Transverse colon (tissue), 4 donors: ENCODE results near the gene KRT84. TPM values are rescaled to one million over a fixed set of nuclear protein-coding genes. Genes with fewer than 3 reads are reported as not detected.

ENCODE experiments used
- DNase-seq: peaks from one replicate; pipeline ENCODE4 v3.0.0-alpha.2; 2019
- H3K27ac ChIP-seq, 4 donors: fragments of 200-600 bp; sonication (generic); 2 replicates each; pipeline ENCODE4 v1.5.1; 2016 to 2018; ENCODE audit warnings: inconsistent platforms in 4 of 4
- H3K27me3 ChIP-seq: fragments of 200-600 bp; sonication (generic); 2 replicates; pipeline ENCODE4 v1.5.1; 2017; ENCODE audit warnings: inconsistent platforms
- H3K36me3 ChIP-seq, 4 donors: fragments of 200-600 bp; sonication (generic); 2 replicates each; pipeline ENCODE4 v1.5.1; 2017 to 2019; ENCODE audit warnings: inconsistent platforms in 4 of 4
- H3K4me1 ChIP-seq, 4 donors: fragments of 200-600 bp; sonication (generic); 2 replicates each; pipeline ENCODE4 v1.5.1; 2017 to 2020; ENCODE audit warnings: inconsistent platforms in 4 of 4
- H3K4me3 ChIP-seq, 4 donors: fragments of 200-600 bp; sonication (generic); 1 replicate in 1 of 4; 2 replicates in 3 of 4; pipeline versions ENCODE4 v1.5.1 to v1.6.1; 2017 to 2019; ENCODE audit warnings: inconsistent platforms in 4 of 4
- H3K9me3 ChIP-seq, 2 donors: fragments of 200-600 bp; sonication (generic); 2 replicates each; pipeline ENCODE4 v1.5.1; 2017 to 2019; ENCODE audit warnings: inconsistent platforms in 2 of 2
- EP300 ChIP-seq: sonication (generic); formaldehyde crosslinking; IDR thresholded peaks from one replicate; pipeline ENCODE4 v1.6.1; 2017; ENCODE audit warnings: antibody characterized with exemption, low read depth
- POLR2A ChIP-seq: fragments of 450-650 bp; IDR thresholded peaks from one replicate; pipeline ENCODE4 v1.6.1; 2016; ENCODE audit warnings: antibody characterized with exemption, mild to moderate bottlenecking, moderate library complexity
- POLR2AphosphoS5 ChIP-seq, 3 donors: sonication (generic); formaldehyde crosslinking; IDR thresholded peaks; one replicate each; pipeline ENCODE4 v1.6.1; 2016; ENCODE audit warnings: antibody characterized with exemption in 3 of 3
- WGBS, 2 donors: methylation state at CpG; one replicate each; pipeline ENCODE4 v1.1.5; 2018; ENCODE audit warnings: low coverage in 1 of 2; 5-methylcytosine and 5-hydroxymethylcytosine counted together
- in situ Hi-C, 4 donors: fragments of 200-750 bp; cut with MboI; loops; one replicate each; pipeline versions ENCODE4 v1.15.0 to v1.15.1; 2017; ENCODE audit warnings: low sequenced_read_pairs in 3 of 4, low pct_ligation_motif_present in 1 of 4, low pct_unique_long_range_greater_than_20kb in 1 of 4
- intact Hi-C: fragments of 100-400 bp; cut with DNase I; formaldehyde crosslinking; loops from one replicate; pipeline ENCODE4 v1.15.1; 2023; ENCODE audit warnings: low total_unique reads
- total RNA-seq, 4 donors: library from RNA; depleted of rRNA; stranded (reverse); fragments of >200 nt; gene quantifications; one replicate each; pipeline ENCODE4 v1.1.0, GENCODE V29; 2016
- TF ChIP-seq, protein P1 (sequence below), 5 experiments: fragments of 200-600 bp in 3 of 5; fragments of 450-650 bp in 2 of 5; sonication (generic) in 3 of 5; IDR thresholded peaks; 1 replicate in 2 of 5; 2 replicates in 3 of 5; pipeline ENCODE4 v1.5.1; 2016 to 2017; ENCODE audit warnings: antibody characterized with exemption in 5 of 5, inconsistent platforms in 3 of 5, mild to moderate bottlenecking in 2 of 5, moderate library complexity in 1 of 5

Gene KRT84
- total RNA-seq, 4 donors from 2014 or later = not detected

DNA sequence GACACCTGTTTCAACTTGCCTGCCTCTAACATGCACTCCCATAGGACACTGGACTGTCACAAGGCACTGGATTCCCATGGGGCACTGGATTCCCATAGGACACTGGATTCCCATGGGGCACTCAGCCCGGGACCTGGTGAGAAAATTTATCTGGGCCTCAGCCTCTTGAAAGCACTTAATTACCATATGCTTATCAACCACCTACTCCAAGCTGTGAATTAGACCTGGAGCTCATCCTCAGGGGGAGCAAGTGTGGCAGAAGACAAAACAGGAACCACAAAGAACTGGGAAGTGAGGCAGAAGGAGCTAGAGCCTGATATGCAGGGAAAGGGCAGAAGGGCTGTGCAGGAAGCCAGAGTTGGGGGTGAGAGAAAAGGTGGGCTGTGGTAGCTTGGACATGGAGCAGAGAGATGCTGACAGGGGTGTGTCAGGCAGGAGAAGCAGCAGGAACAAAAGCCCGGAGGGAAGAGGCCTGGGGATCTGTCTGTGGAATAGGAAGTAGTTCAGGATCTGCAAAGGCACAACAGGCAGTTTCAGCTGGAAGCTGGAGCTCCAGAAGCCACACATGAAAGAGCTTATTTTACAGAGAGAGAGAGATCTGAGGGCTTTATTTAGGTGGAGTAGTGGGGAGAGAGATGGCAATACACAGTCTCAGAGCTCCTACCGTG, 17.6 kb upstream of the KRT84 start:
- H3K27ac ChIP-seq = no peak overlapping the region
- H3K9me3 ChIP-seq = no peaks in the 10 kb centered on the region
- no peaks in the 10 kb centered on the region for H3K36me3 ChIP-seq
- no peak overlapping the region for H3K4me3 ChIP-seq
- no peaks in the 10 kb centered on the region for H3K4me1 ChIP-seq
- DNase-seq = no peak
- in situ Hi-C loops = no loop called here
- WGBS, 2 donors = 63 to 71% methylated on average over 2 to 3 of the region's 3 CpGs
- intact Hi-C loops = no loop called here
- TF ChIP-seq, protein P1, sequence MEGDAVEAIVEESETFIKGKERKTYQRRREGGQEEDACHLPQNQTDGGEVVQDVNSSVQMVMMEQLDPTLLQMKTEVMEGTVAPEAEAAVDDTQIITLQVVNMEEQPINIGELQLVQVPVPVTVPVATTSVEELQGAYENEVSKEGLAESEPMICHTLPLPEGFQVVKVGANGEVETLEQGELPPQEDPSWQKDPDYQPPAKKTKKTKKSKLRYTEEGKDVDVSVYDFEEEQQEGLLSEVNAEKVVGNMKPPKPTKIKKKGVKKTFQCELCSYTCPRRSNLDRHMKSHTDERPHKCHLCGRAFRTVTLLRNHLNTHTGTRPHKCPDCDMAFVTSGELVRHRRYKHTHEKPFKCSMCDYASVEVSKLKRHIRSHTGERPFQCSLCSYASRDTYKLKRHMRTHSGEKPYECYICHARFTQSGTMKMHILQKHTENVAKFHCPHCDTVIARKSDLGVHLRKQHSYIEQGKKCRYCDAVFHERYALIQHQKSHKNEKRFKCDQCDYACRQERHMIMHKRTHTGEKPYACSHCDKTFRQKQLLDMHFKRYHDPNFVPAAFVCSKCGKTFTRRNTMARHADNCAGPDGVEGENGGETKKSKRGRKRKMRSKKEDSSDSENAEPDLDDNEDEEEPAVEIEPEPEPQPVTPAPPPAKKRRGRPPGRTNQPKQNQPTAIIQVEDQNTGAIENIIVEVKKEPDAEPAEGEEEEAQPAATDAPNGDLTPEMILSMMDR (IDR thresholded peaks at IDR 0.05) = no peak
- H3K27me3 ChIP-seq = no peaks in the 10 kb centered on the region

- Histone ChIP-seq H3K4me3 (no peak overlapping the region), H3K4me1 (no peaks in the 10 kb centered on the region), H3K36me3 (no peaks in the 10 kb centered on the region), H3K9me3 (no peaks in the 10 kb centered on the region), H3K27me3 (no peaks in the 10 kb centered on the region), H3K27ac (no peak overlapping the region)
- 100% methylated on average over 2 of the region's 2 CpGs; no CpG with 5 or more reads in 1 of the 2 donors for WGBS, 2 donors
- no peak for DNase-seq
- TF ChIP-seq, protein P1 (IDR thresholded peaks at IDR 0.05) = no peak
- TF ChIP-seq EP300 = no peak
- TF ChIP-seq POLR2AphosphoS5 (IDR thresholded peaks at IDR 0.05) = no peak
- TF ChIP-seq POLR2A = no peak
- intact Hi-C loops = no loop called here
- in situ Hi-C loops = no loop called here
These were observed 16.9 kb upstream of the KRT84 start for GRCh38 chr12:52402377-52402776.

- DNase-seq = no peak
- 83% methylated on average over 4 of the region's 4 CpGs; no CpG with 5 or more reads in 1 of the 2 donors for WGBS, 2 donors
- H3K36me3 ChIP-seq = no peaks in the 10 kb centered on the region
- TF ChIP-seq EP300 = no peak
- no peak for TF ChIP-seq POLR2A
- TF ChIP-seq, protein P1 (IDR thresholded peaks at IDR 0.05) = no peak
- no peak for TF ChIP-seq POLR2AphosphoS5 (IDR thresholded peaks at IDR 0.05)
- in situ Hi-C loops (no loop called here), intact Hi-C loops (no loop called here)
- H3K9me3 ChIP-seq = no peaks in the 10 kb centered on the region
- no peaks in the 10 kb centered on the region for H3K4me1 ChIP-seq
- no peak overlapping the region for H3K27ac ChIP-seq
- no peaks in the 10 kb centered on the region for H3K27me3 ChIP-seq
- H3K4me3 ChIP-seq = no peak overlapping the region
These were observed 16.5 kb upstream of the KRT84 start for GRCh38 chr12:52401926-52402325.

DNA sequence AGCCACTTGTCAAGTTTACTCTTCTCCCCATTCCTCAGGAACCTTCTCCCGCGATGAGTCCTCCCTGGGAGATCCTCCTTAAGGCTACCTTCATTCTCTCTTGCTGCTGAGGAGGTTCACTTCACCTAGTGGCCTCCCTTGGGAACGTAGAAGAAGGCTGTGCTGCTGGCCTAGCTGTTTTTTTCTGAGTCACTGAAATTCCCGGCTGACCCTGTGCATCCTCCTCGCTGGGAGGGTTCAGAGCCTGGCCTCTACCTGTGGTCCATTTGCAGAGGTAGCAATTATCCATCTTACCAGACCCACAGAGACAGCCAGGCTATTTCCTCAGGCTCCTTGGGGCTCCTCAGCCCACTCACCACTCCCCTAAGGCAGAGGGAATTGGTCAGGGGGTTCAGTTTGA, 16.1 kb upstream of the KRT84 start:
- intact Hi-C loops (no loop called here), in situ Hi-C loops (no loop called here)
- H3K4me3 ChIP-seq = no peak overlapping the region
- TF ChIP-seq EP300 (no peak), POLR2AphosphoS5 (IDR thresholded peaks at IDR 0.05) (no peak), POLR2A (no peak)
- TF ChIP-seq, protein P1 (IDR thresholded peaks at IDR 0.05) = no peak
- no peaks in the 10 kb centered on the region for H3K36me3 ChIP-seq
- no peak overlapping the region for H3K27ac ChIP-seq
- H3K27me3 ChIP-seq = no peaks in the 10 kb centered on the region
- H3K9me3 ChIP-seq = no peaks in the 10 kb centered on the region
- 75% methylated on average over 5 of the region's 5 CpGs; no CpG with 5 or more reads in 1 of the 2 donors for WGBS, 2 donors
- no peaks in the 10 kb centered on the region for H3K4me1 ChIP-seq
- no peak for DNase-seq
